Sigmoid colon (tissue), 7 donors: ENCODE results near the gene CABLES2. TPM values are rescaled to one million over a fixed set of nuclear protein-coding genes. Genes with fewer than 3 reads are reported as not detected.

ENCODE experiments used
- DNase-seq: peaks from one replicate; pipeline ENCODE4 v3.0.0-alpha.2; 2019
- H3K27ac ChIP-seq, 4 donors: fragments of 200-600 bp; sonication (generic); one replicate each; pipeline ENCODE4 v1.5.1; 2016 to 2019; ENCODE audit warnings: mild to moderate bottlenecking in 1 of 4
- H3K27me3 ChIP-seq, 3 donors: fragments of 200-600 bp; sonication (generic); one replicate each; pipeline ENCODE4 v1.5.1; 2019; ENCODE audit warnings: mild to moderate bottlenecking in 1 of 3
- H3K36me3 ChIP-seq, 4 donors: fragments of 200-600 bp; sonication (generic); one replicate each; pipeline ENCODE4 v1.5.1; 2016 to 2019
- H3K4me1 ChIP-seq, 4 donors: fragments of 200-600 bp; sonication (generic); one replicate each; pipeline ENCODE4 v1.5.1; 2017 to 2019
- H3K4me3 ChIP-seq, 4 donors: fragments of 200-600 bp; sonication (generic); one replicate each; pipeline ENCODE4 v1.5.1; 2017 to 2019; ENCODE audit warnings: mild to moderate bottlenecking in 2 of 4, moderate library complexity in 1 of 4
- H3K9me3 ChIP-seq, 4 donors: fragments of 200-600 bp in 3 of 4; sonication (generic) in 3 of 4; one replicate each; pipeline versions ENCODE4 v1.5.1 to v1.6.1; 2013 to 2019
- EP300 ChIP-seq, 4 donors: sonication (generic); formaldehyde crosslinking; IDR thresholded peaks; one replicate each; pipeline ENCODE4 v1.6.1; 2017; ENCODE audit warnings: antibody characterized with exemption in 4 of 4
- POLR2A ChIP-seq, 2 donors: fragments of 450-650 bp; IDR thresholded peaks; one replicate each; pipeline ENCODE4 v1.6.1; 2016; ENCODE audit warnings: antibody characterized with exemption in 2 of 2, mild to moderate bottlenecking in 2 of 2, moderate library complexity in 2 of 2
- POLR2AphosphoS5 ChIP-seq, 4 donors: sonication (generic); formaldehyde crosslinking; IDR thresholded peaks; one replicate each; pipeline ENCODE4 v1.6.1; 2017; ENCODE audit warnings: antibody characterized with exemption in 4 of 4
- WGBS, 2 donors: extraction: QIAGEN DNeasy Blood & Tissue Kit; methylation state at CpG; one replicate each; pipeline ENCODE4 v1.1.7; 2013; 5-methylcytosine and 5-hydroxymethylcytosine counted together
- intact Hi-C: fragments of 100-400 bp; cut with DNase I; formaldehyde crosslinking; loops from one replicate; pipeline ENCODE4 v1.15.1; 2023
- polyA plus RNA-seq, 3 donors: library from polyadenylated mRNA; stranded (reverse); fragments of 200-250 nt; gene quantifications; one replicate each; pipeline ENCODE4 v1.2.3, GENCODE V29; 2013
- total RNA-seq, 4 donors: library from RNA; depleted of rRNA; stranded (reverse); fragments of >200 nt; gene quantifications; one replicate each; pipeline ENCODE4 v1.1.0, GENCODE V29; 2016
- TF ChIP-seq, protein P1 (sequence below), 4 experiments: fragments of 450-650 bp in 3 of 4; fragments of 200-600 bp in 1 of 4; IDR thresholded peaks; one replicate each; pipeline ENCODE4 v1.5.1; 2016 to 2019; ENCODE audit warnings: antibody characterized with exemption in 4 of 4, mild to moderate bottlenecking in 3 of 4, moderate library complexity in 2 of 4
- donor health status: healthy with polysubstance abuse.
- donor health status: Bipolar disorder and iron deficiency.
- donor health status: healthy.

CABLES2 gene
- total and polyA plus RNA-seq, 7 donors: 1.8 to 6.9 (median 3.6) TPM

DNA sequence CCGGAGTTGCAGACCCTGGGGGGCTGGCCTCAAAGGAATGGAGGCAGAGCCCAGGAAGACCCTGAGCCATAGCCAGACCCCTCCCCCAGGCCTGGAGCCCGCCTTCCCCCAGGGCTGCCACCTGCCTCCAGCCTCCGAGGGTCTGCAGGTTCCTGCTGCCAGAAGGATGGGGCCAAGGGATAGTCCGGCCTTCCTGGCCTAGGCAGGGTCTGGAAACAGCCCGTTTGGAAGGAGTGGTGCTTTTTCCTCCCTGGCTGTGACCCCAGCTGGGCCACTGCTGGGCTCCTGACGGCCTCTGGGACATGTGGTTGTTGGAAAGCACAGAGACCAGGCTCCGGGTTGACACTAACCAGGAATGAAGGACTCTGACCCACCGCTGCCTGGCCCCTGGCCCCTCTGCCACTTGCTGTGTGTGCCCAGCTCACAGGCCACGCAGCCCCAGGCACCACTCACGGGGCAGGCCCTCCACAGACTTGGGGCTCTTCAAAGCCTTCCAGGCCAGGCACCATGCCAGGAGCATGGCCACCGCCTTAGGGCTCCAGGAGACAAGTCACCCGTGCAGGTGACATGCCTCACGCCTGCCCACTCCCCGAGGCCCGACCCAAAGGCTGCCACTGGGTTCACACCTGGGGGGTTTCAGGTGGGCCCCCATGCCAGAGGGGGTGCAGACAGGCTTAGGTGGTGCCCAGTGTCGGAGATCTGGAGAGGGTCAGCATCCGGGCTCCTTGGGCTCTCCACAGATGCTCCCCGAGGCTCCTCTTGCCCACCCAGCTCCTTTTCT is 36.1 kb downstream of the CABLES2 start:
- H3K27ac ChIP-seq: peak overlapping the region; percentile 95 to 99 (median 98)
- peaks cover 0 to 88% (median 85%) of the 10 kb centered on the region in 4 donors for H3K4me1 ChIP-seq
- no peaks in the 10 kb centered on the region for H3K27me3 ChIP-seq
- no peaks in the 10 kb centered on the region for H3K9me3 ChIP-seq
- 54 to 73% methylated on average over 18 of the region's 18 CpGs for WGBS, 2 donors
- intact Hi-C loops: no loop called here
- DNase-seq: no peak
- TF ChIP-seq, protein P1, sequence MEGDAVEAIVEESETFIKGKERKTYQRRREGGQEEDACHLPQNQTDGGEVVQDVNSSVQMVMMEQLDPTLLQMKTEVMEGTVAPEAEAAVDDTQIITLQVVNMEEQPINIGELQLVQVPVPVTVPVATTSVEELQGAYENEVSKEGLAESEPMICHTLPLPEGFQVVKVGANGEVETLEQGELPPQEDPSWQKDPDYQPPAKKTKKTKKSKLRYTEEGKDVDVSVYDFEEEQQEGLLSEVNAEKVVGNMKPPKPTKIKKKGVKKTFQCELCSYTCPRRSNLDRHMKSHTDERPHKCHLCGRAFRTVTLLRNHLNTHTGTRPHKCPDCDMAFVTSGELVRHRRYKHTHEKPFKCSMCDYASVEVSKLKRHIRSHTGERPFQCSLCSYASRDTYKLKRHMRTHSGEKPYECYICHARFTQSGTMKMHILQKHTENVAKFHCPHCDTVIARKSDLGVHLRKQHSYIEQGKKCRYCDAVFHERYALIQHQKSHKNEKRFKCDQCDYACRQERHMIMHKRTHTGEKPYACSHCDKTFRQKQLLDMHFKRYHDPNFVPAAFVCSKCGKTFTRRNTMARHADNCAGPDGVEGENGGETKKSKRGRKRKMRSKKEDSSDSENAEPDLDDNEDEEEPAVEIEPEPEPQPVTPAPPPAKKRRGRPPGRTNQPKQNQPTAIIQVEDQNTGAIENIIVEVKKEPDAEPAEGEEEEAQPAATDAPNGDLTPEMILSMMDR (IDR thresholded peaks at IDR 0.05): no peak
- TF ChIP-seq POLR2A (IDR thresholded peaks at IDR 0.05): no peak
- no peak for TF ChIP-seq POLR2AphosphoS5 (IDR thresholded peaks at IDR 0.05)
- TF ChIP-seq EP300 (IDR thresholded peaks at IDR 0.05): no peak
- H3K36me3 ChIP-seq: no peaks in the 10 kb centered on the region
- H3K4me3 ChIP-seq: no peak overlapping the region

- no peak for DNase-seq
- Histone ChIP-seq H3K27ac (peak overlapping the region; percentile 95 to 99 (median 98)), H3K9me3 (no peaks in the 10 kb centered on the region), H3K36me3 (no peaks in the 10 kb centered on the region), H3K27me3 (no peaks in the 10 kb centered on the region), H3K4me3 (no peak overlapping the region), H3K4me1 (peaks cover 0 to 88% (median 82%) of the 10 kb centered on the region in 4 donors)
- WGBS, 2 donors: 51 to 65% methylated on average over 19 of the region's 19 CpGs
- intact Hi-C loops: no loop called here
- TF ChIP-seq, protein P1 (IDR thresholded peaks at IDR 0.05): no peak
- TF ChIP-seq POLR2AphosphoS5 (IDR thresholded peaks at IDR 0.05): peak in 1 of 4 donors; percentile 6
Measured at GRCh38 chr20:62370115-62370806, 36.8 kb downstream of the CABLES2 start.

DNA sequence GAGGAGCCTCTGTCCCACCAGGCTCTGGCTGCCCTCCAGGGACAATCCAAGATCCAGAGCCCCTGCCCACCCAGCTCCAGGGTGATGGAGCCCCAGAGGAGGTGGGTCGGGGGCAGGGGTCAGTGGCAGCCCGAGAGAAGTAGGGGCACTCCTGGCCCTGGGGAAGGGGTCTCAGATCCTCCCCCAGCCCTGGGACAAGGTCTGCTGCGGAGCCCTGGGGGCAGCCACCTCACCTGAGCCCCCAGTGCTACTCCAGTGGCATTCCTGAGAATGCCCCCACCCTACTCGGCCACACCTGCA is 37.3 kb downstream of the CABLES2 start:
- Histone ChIP-seq H3K4me1 (peaks cover 0 to 88% (median 81%) of the 10 kb centered on the region in 4 donors), H3K27ac (peak overlapping the region; percentile 95 to 99 (median 98)), H3K27me3 (no peaks in the 10 kb centered on the region), H3K4me3 (no peak overlapping the region), H3K9me3 (no peaks in the 10 kb centered on the region), H3K36me3 (no peaks in the 10 kb centered on the region)
- 54 to 62% methylated on average over 4 of the region's 4 CpGs for WGBS, 2 donors
- TF ChIP-seq POLR2AphosphoS5 (IDR thresholded peaks at IDR 0.05) (no peak), POLR2A (IDR thresholded peaks at IDR 0.05) (no peak), EP300 (IDR thresholded peaks at IDR 0.05) (no peak)
- TF ChIP-seq, protein P1 (IDR thresholded peaks at IDR 0.05): no peak
- intact Hi-C loops: no loop called here
- no peak for DNase-seq

DNA sequence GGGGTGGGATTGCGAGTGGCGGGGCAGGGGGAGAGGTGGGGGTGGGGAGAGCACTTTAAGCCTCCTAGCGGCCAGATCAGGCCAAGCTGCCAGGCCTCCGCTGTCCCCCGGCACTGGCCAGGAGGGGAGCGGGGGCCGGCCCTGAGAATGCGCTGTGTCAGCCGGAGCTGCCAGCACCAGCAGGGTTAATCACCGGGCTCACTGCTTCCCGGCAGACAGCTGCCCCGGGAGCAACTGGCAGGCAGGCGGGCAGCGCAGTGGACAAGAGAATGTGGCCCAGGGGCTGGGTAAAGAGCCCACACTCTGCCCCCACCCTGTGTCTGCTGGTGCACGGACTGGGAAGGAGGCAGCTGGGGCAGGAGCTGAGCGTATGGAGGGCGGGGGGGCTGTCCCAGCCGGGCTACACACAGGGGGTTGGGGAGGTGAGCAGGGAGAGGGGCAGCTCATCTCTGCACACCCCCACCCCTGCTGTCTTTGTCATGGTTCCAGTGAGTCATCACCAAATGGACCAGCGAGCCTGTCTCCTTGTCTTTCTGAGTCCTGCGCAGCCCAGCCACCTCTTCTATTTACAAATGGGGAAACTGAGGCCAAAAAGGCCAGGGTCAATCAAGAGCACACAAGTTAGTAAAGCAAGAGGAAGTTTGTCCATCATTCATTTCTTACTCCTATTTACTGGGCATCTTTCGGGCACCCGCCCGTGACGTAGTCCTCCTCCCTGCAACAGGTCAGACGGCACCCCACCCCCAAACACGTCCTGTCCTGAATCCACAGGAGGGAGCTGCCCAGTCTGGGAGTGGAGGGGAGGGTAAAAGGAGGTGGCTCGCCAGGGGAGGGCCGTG is 37.9 kb downstream of the CABLES2 start:
- WGBS, 2 donors: 13 to 23% methylated on average over 28 of the region's 28 CpGs
- peak; percentile 89 for DNase-seq
- H3K27me3 ChIP-seq: no peaks in the 10 kb centered on the region
- H3K4me1 ChIP-seq: peaks cover 0 to 88% (median 81%) of the 10 kb centered on the region in 4 donors
- intact Hi-C loops: no loop called here
- peak overlapping the region; percentile 20 to 98 (median 95) for H3K4me3 ChIP-seq
- H3K36me3 ChIP-seq: no peaks in the 10 kb centered on the region
- no peak for TF ChIP-seq POLR2A (IDR thresholded peaks at IDR 0.05)
- TF ChIP-seq POLR2AphosphoS5 (IDR thresholded peaks at IDR 0.05): peak in 3 of 4 donors; percentile 16 to 46 (median 33)
- TF ChIP-seq, protein P1 (IDR thresholded peaks at IDR 0.05): peak in 2 of 4 experiments; percentile 6 to 36
- no peaks in the 10 kb centered on the region for H3K9me3 ChIP-seq
- H3K27ac ChIP-seq: peak overlapping the region; percentile 95 to 99 (median 98)
